HG03060 (cell line): ENCODE data around the gene AADACL3.
"Not testable (repeated sequence)": the region's sequence is repeated elsewhere in the genome, so short reads cannot be mapped to it uniquely, and the experiment has no call there.

Experiments
- ATAC-seq: cut with Tn5 transposase; IDR thresholded peaks from one replicate; pipeline ENCODE4 v1.9.1; 2021; ENCODE audit warnings: low read depth, moderate number of reproducible peaks; ENCODE audit not compliant: unreplicated experiment

AADACL3 gene

GRCh38 chr1:12713651-12714050 is 2.3 kb upstream of the AADACL3 start:
- ATAC-seq: not testable (repeated sequence)

- no peak for ATAC-seq
Observed at GRCh38 chr1:12714710-12715475, 1.0 kb upstream of the AADACL3 start.

- ATAC-seq: no peak
Observed at GRCh38 chr1:12717301-12717838, 1.5 kb downstream of the AADACL3 start.

GRCh38 chr1:12722626-12723025 is 6.7 kb downstream of the AADACL3 start:
- ATAC-seq: no peak

GRCh38 chr1:12728391-12728790 is 12.5 kb downstream of the AADACL3 start:
- ATAC-seq: no peak

GRCh38 chr1:12730156-12730555 is 14.2 kb downstream of the AADACL3 start:
- no peak for ATAC-seq

GRCh38 chr1:12731084-12731483 is 15.2 kb downstream of the AADACL3 start:
- not testable (repeated sequence) for ATAC-seq

GRCh38 chr1:12734651-12735050 is 18.7 kb downstream of the AADACL3 start:
- no peak for ATAC-seq

- no peak for ATAC-seq
Observed at GRCh38 chr1:12738934-12739333, 23.0 kb downstream of the AADACL3 start.

- no peak for ATAC-seq
Observed at GRCh38 chr1:12739613-12740012, 23.7 kb downstream of the AADACL3 start.

GRCh38 chr1:12741946-12742345 is 26.0 kb downstream of the AADACL3 start:
- no peak for ATAC-seq

- ATAC-seq: no peak
Observed at GRCh38 chr1:12745126-12745991, 29.4 kb downstream of the AADACL3 start.

- ATAC-seq: no peak
Observed at GRCh38 chr1:12745992-12746323, 30.0 kb downstream of the AADACL3 start, which contains the start of gene CFAP107. TSS of gene CFAP107 (plus strand) at chr1:12746200. CDS start at chr1:12746431, 231 bp downstream.

GRCh38 chr1:12748778-12749355 is 33.0 kb downstream of the AADACL3 start:
- ATAC-seq: no peak

- no peak for ATAC-seq
Observed at GRCh38 chr1:12754738-12755137, 38.8 kb downstream of the AADACL3 start.

- ATAC-seq: no peak
Observed at GRCh38 chr1:12756273-12756672, 40.4 kb downstream of the AADACL3 start.

- no peak for ATAC-seq
Observed at GRCh38 chr1:12756768-12757413, 41.0 kb downstream of the AADACL3 start.

GRCh38 chr1:12757836-12758235 is 41.9 kb downstream of the AADACL3 start:
- ATAC-seq: no peak

GRCh38 chr1:12760256-12760795 is 44.4 kb downstream of the AADACL3 start:
- no peak for ATAC-seq

GRCh38 chr1:12761781-12762180 is 45.9 kb downstream of the AADACL3 start:
- no peak for ATAC-seq
